OCI-LY7 (cell line): Measurements from ENCODE around the gene EPDR1.

Experiments
- EZH2phosphoT487 ChIP-seq: fragments of 200-600 bp; sonication (generic); IDR thresholded peaks from 2 replicates; pipeline ENCODE4 v1.6.1; 2018; ENCODE audit warnings: low read depth, borderline replicate concordance, mild to moderate bottlenecking, mixed run types, antibody characterized with exemption, low read length, moderate library complexity, mixed read lengths
- TF ChIP-seq, protein P1 (sequence below): fragments of 200-600 bp; sonication (generic); conservative IDR thresholded peaks from 2 replicates; pipeline ENCODE4 v1.5.1; 2014; ENCODE audit warnings: mild to moderate bottlenecking, antibody characterized with exemption, low read length, moderate library complexity, mixed read lengths

GRCh38 chr7:37882086-37882485 lies 38.4 kb upstream of the EPDR1 start:
- TF ChIP-seq, protein P1, sequence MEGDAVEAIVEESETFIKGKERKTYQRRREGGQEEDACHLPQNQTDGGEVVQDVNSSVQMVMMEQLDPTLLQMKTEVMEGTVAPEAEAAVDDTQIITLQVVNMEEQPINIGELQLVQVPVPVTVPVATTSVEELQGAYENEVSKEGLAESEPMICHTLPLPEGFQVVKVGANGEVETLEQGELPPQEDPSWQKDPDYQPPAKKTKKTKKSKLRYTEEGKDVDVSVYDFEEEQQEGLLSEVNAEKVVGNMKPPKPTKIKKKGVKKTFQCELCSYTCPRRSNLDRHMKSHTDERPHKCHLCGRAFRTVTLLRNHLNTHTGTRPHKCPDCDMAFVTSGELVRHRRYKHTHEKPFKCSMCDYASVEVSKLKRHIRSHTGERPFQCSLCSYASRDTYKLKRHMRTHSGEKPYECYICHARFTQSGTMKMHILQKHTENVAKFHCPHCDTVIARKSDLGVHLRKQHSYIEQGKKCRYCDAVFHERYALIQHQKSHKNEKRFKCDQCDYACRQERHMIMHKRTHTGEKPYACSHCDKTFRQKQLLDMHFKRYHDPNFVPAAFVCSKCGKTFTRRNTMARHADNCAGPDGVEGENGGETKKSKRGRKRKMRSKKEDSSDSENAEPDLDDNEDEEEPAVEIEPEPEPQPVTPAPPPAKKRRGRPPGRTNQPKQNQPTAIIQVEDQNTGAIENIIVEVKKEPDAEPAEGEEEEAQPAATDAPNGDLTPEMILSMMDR = no peak
- no peak for TF ChIP-seq EZH2phosphoT487
